WERI-Rb-1 (cell line): ENCODE results near the gene STX3.
"Not testable (repeated sequence)": the region's sequence is repeated elsewhere in the genome, so short reads cannot be mapped to it uniquely, and the experiment has no call there.

Experiments
- DNase-seq: peaks from one replicate; pipeline ENCODE4 v3.0.0-alpha.2; 2020
- H3K27ac ChIP-seq: fragments of 250-450 bp; sonication (Bioruptor Pico); 2 replicates; pipeline ENCODE4 v1.5.1; 2020; ENCODE audit warnings: mild to moderate bottlenecking, moderate library complexity
- H3K27me3 ChIP-seq: fragments of 250-450 bp; sonication (Bioruptor Pico); 2 replicates; pipeline ENCODE4 v1.5.1; 2021; ENCODE audit warnings: mild to moderate bottlenecking, low read depth, moderate library complexity; ENCODE audit not compliant: insufficient read depth, severe bottlenecking
- H3K36me3 ChIP-seq: fragments of 250-450 bp; sonication (Bioruptor Pico); 2 replicates; pipeline ENCODE4 v1.5.1; 2020; ENCODE audit warnings: mild to moderate bottlenecking, moderate library complexity
- H3K4me3 ChIP-seq: 2 replicates; pipeline ENCODE4 v1.5.1; 2011; ENCODE audit warnings: low read depth, mild to moderate bottlenecking, control low read depth, low read length
- H3K9me3 ChIP-seq: fragments of 250-450 bp; sonication (Bioruptor Pico); 2 replicates; pipeline ENCODE4 v1.5.1; 2021; ENCODE audit warnings: mild to moderate bottlenecking, moderate library complexity; ENCODE audit not compliant: severe bottlenecking
- TF ChIP-seq, protein P1 (sequence below): IDR thresholded peaks from 2 replicates; pipeline ENCODE4 v1.5.1; 2011; ENCODE audit warnings: low read depth, mild to moderate bottlenecking, control low read depth, inconsistent platforms, low read length

The STX3 gene

DNA sequence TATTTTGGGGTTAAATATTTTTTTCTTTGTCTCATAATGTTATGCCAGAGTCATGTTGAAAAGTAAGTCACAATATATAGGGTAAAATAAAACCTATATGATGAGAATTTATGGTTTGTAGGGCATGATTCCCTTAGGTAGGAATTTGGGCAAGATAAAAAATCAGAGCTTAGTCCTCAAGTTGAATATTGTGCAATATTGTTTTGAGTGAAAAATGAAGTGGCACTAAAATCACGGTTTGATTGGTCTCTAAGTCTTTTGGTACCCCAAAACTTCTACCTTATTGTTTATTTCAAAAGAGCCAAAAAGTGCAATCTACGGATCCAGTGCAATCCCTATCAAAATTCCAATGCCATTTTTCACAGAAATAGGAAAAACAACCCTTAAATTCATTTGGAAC, 57.0 kb downstream of the STX3 start:
- DNase-seq: no peak
- no peaks in the 10 kb centered on the region for H3K27me3 ChIP-seq
- peaks cover 4% of the 10 kb centered on the region for H3K36me3 ChIP-seq
- TF ChIP-seq, protein P1, sequence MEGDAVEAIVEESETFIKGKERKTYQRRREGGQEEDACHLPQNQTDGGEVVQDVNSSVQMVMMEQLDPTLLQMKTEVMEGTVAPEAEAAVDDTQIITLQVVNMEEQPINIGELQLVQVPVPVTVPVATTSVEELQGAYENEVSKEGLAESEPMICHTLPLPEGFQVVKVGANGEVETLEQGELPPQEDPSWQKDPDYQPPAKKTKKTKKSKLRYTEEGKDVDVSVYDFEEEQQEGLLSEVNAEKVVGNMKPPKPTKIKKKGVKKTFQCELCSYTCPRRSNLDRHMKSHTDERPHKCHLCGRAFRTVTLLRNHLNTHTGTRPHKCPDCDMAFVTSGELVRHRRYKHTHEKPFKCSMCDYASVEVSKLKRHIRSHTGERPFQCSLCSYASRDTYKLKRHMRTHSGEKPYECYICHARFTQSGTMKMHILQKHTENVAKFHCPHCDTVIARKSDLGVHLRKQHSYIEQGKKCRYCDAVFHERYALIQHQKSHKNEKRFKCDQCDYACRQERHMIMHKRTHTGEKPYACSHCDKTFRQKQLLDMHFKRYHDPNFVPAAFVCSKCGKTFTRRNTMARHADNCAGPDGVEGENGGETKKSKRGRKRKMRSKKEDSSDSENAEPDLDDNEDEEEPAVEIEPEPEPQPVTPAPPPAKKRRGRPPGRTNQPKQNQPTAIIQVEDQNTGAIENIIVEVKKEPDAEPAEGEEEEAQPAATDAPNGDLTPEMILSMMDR: no peak
- H3K9me3 ChIP-seq: no peaks in the 10 kb centered on the region
- no peak overlapping the region for H3K4me3 ChIP-seq
- H3K27ac ChIP-seq: no peak overlapping the region

DNA sequence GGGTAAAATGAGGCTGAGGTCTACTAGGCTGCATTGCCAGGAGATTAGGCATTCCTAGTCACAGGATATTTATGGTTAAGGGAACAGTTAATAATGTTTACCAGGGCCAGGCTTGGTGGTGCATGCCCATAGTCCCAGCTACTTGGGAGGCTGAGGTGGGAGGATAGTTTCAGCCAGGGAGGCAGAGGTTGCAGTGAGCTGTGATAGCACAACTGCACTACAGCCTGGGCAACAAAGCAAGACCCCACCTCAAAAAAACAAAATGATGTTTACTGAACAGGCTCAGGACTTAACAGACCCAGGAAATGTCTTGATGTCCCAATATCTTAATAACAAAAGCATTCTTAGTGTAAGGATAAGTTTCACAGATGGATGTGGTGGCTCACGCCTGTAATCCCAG, 58.2 kb downstream of the STX3 start:
- DNase-seq: no peak
- TF ChIP-seq, protein P1: no peak
- Histone ChIP-seq H3K27me3 (no peaks in the 10 kb centered on the region), H3K4me3 (no peak overlapping the region), H3K36me3 (peaks cover 4% of the 10 kb centered on the region; the same call in 1 of the 2 replicates), H3K27ac (no peak overlapping the region), H3K9me3 (no peaks in the 10 kb centered on the region)

DNA sequence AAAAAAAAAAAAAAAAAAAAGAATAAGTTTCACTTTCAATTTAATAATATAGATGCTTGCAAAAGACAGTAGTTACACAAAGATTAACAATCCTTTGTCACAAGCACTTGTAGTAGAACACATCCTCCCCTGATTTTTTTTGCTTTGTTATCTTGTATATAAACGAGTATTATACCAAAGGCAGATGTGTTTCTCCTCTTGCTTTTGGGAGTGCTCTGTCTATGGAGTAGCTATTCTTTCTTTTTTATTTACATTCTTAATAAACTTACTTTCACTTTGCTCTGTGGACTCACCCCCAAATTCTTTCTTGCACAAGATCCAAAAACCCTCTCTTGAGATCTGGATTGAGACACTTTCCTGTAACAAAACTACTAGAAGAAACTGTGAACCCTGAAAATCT, 58.8 kb downstream of the STX3 start:
- TF ChIP-seq, protein P1: no peak
- Histone ChIP-seq H3K9me3 (no peaks in the 10 kb centered on the region), H3K36me3 (no peaks in the 10 kb centered on the region), H3K4me3 (no peak overlapping the region), H3K27me3 (no peaks in the 10 kb centered on the region), H3K27ac (no peak overlapping the region)
- no peak for DNase-seq

DNA sequence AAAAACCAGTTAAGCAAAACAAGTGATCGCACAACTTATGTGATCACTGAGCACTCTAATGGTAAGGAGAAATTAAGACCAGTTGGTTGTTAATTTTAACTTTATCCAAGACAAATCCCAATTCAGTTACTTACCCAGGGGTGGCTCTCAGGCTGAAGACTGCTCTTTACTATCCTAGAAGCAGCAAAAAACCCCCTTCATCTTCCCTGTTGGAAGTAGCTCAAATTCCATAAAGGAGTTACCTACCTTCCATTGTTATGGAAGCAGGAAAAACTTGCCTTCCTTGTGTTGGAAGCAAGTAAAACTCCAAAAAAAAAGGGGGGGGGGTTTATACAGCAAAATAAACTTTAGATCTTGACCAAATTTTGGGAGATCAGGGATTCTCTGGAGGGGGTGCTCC, 60.6 kb downstream of the STX3 start:
- no peaks in the 10 kb centered on the region for H3K27me3 ChIP-seq
- H3K9me3 ChIP-seq: no peaks in the 10 kb centered on the region
- H3K27ac ChIP-seq: no peak overlapping the region

DNA sequence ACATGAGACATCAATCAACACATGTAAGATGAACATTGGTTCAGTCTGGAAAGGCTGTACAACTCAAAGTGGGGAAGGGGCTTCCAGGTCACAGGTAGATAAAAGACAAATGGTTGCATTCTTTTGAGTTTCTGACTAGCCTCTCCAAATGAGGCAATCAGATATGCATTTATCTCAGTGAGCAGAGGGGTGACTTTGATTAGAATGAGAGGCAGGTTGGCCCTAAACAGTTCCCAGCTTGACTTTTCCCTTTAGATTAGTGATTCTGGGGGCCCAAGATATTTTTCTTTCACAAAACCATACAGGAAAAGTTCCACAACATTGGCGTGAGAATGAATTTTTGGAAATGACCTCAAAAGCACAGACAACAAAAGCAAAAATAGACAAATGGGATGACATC, 61.3 kb downstream of the STX3 start:
- not testable (repeated sequence) for H3K36me3 ChIP-seq, DNase-seq, H3K27me3 ChIP-seq, H3K4me3 ChIP-seq, H3K27ac ChIP-seq, H3K9me3 ChIP-seq

More for the DNA sequence above, 60.6 kb downstream of the STX3 start:
- DNase-seq: no peak
- TF ChIP-seq, protein P1: no peak
- Histone ChIP-seq H3K36me3 (no peaks in the 10 kb centered on the region), H3K4me3 (no peak overlapping the region)

DNA sequence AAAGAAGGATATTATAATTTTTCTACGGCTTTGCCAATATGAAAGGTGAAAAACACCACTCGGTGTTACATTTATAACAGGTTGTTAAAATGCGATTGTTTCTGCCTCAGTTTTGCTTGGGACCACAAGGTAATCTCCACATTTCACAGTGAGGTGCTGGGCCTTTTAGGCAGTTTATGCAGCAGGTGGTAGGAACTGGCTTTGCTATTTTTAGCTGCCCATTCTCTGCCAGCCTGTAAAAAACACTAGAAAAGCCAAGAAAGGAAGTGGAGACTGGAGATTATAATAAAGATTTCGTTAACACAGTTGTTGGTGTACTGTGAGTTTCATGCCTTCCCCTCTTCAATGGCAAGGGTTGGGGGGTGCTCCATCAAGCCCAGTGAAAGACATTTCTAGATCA, 63.4 kb downstream of the STX3 start:
- DNase-seq: no peak
- TF ChIP-seq, protein P1: no peak
- no peak overlapping the region for H3K27ac ChIP-seq
- H3K4me3 ChIP-seq: no peak overlapping the region
- H3K9me3 ChIP-seq: no peaks in the 10 kb centered on the region
- H3K36me3 ChIP-seq: no peaks in the 10 kb centered on the region
- H3K27me3 ChIP-seq: no peaks in the 10 kb centered on the region
